HepG2 (cell line): Measurements from ENCODE around the gene CHST13. TPM values are rescaled to one million over a fixed set of nuclear protein-coding genes. Genes with fewer than 3 reads are reported as not detected.

Experiments used
- ATAC-seq: fragments of 200-7000 bp; cut with Tn5 transposase; 3 replicates; pipeline ENCODE4 v1.9.1; 2020; ENCODE audit warnings: mild to moderate bottlenecking, moderate library complexity
- BruUV-seq: library from RNA; stranded (reverse); fragments of 400-500 nt; replicated peaks from 2 replicates; lab custom pipeline; 2021; lab: Mats Ljungman, UMichigan
- CTCF ChIA-PET: fragments of 300-600 bp; formaldehyde crosslinking; extraction: SDS; loops from one replicate; lab custom pipeline; 2021; ENCODE audit warnings: low total read pairs, inconsistent platforms, low intra/inter-chr PET ratio; lab: Yijun Ruan, JAX
- POLR2A ChIA-PET: fragments of 350-600 bp; sonication (Branson Sonifier 250); formaldehyde crosslinking; loops from one replicate; lab custom pipeline; 2020; ENCODE audit warnings: antibody characterized with exemption, inconsistent platforms; lab: Yijun Ruan, JAX
- DNase-seq: peaks from one replicate; pipeline ENCODE4 v3.0.0-alpha.2; 2015; ENCODE audit warnings: low spot score
- FAIRE-seq: peaks from 3 replicates; lab custom pipeline; 2011; peaks lifted over from hg19 to GRCh38; lab: Jason Lieb, UNC
- H2AFZ ChIP-seq: one replicate; pipeline ENCODE4 v1.6.1; 2011; ENCODE audit warnings: low read length, inconsistent platforms
- H3K27ac ChIP-seq: fragments of 300-600 bp; 3 replicates; pipeline ENCODE4 v1.8.0; 2011; ENCODE audit warnings: mixed run types, mild to moderate bottlenecking, mixed read lengths, low read length, inconsistent platforms; ENCODE audit not compliant: insufficient read depth; ENCODE audit errors: extremely low read length
- H3K27me3 ChIP-seq, 2 experiments: fragments of 200-600 bp in 1 of 2; 2 replicates in 1 of 2; 3 replicates in 1 of 2; pipeline versions ENCODE4 v1.6.0 to v1.8.0; 2011; ENCODE audit warnings: low read length in 2 of 2, mild to moderate bottlenecking in 2 of 2, moderate library complexity in 2 of 2, inconsistent platforms in 1 of 2; ENCODE audit not compliant: insufficient read depth in 2 of 2, control insufficient read depth in 1 of 2
- H3K36me3 ChIP-seq, 2 experiments: fragments of 200-600 bp in 1 of 2; replicated peaks in 1 of 2; 2 replicates in 1 of 2; 3 replicates in 1 of 2; pipeline versions ENCODE4 v1.5.1 to v1.8.0; 2011; ENCODE audit warnings: low read length in 2 of 2, inconsistent platforms in 1 of 2; ENCODE audit not compliant: insufficient read depth in 2 of 2, control insufficient read depth in 1 of 2
- H3K4me1 ChIP-seq: 2 replicates; pipeline ENCODE4 v1.5.1; 2012; ENCODE audit warnings: low read length, inconsistent platforms; ENCODE audit not compliant: insufficient read depth
- H3K4me2 ChIP-seq: 2 replicates; pipeline ENCODE4 v1.6.0; 2011; ENCODE audit warnings: low read depth, low read length, inconsistent platforms
- H3K4me3 ChIP-seq, 3 experiments: fragments of 200-600 bp in 1 of 3; sonication (generic), shearing (Covaris generic) in 1 of 3; replicated peaks in 1 of 3; 2 replicates each; pipeline ENCODE4 v1.5.1; 2011 to 2016; ENCODE audit warnings: low read length in 3 of 3, inconsistent platforms in 2 of 3, low read depth in 2 of 3, mild to moderate bottlenecking in 2 of 3, control low read depth in 1 of 3, mixed read lengths in 1 of 3; ENCODE audit not compliant: insufficient read depth in 1 of 3
- H3K79me2 ChIP-seq: one replicate; pipeline ENCODE4 v1.6.1; 2011; ENCODE audit warnings: low read length, inconsistent platforms; ENCODE audit not compliant: insufficient read depth
- H3K9ac ChIP-seq: 2 replicates; pipeline ENCODE4 v1.6.0; 2011; ENCODE audit warnings: mild to moderate bottlenecking, low read depth, low read length, inconsistent platforms; ENCODE audit not compliant: insufficient read depth
- H3K9me3 ChIP-seq: 2 replicates; pipeline ENCODE4 v1.5.1; 2012; ENCODE audit warnings: mild to moderate bottlenecking, low read length
- H4K20me1 ChIP-seq: 2 replicates; pipeline ENCODE4 v1.6.0; 2011; ENCODE audit warnings: inconsistent platforms, mild to moderate bottlenecking, low read length, moderate library complexity; ENCODE audit not compliant: insufficient read depth
- ADNP ChIP-seq: sonication (generic); formaldehyde crosslinking; IDR thresholded peaks from 2 replicates; pipeline ENCODE4 v1.4.0; 2020; ENCODE audit warnings: missing genetic modification reagents
- ELF4 ChIP-seq: sonication (generic); formaldehyde crosslinking; IDR thresholded peaks from 2 replicates; pipeline ENCODE4 v1.5.0; 2020; ENCODE audit warnings: missing genetic modification reagents, mild to moderate bottlenecking, moderate library complexity, borderline replicate concordance
- GPN1 ChIP-seq: sonication (generic); formaldehyde crosslinking; IDR thresholded peaks from 2 replicates; pipeline ENCODE4 v1.5.1; 2020; ENCODE audit warnings: missing genetic modification reagents, borderline replicate concordance
- MEIS2 ChIP-seq: sonication (generic); formaldehyde crosslinking; IDR thresholded peaks from 2 replicates; pipeline ENCODE4 v1.9.0; 2021; ENCODE audit warnings: mild to moderate bottlenecking, missing genetic modification reagents
- NCOA5 ChIP-seq: sonication (generic); formaldehyde crosslinking; IDR thresholded peaks from 2 replicates; pipeline ENCODE4 v1.4.0; 2020; ENCODE audit warnings: missing genetic modification reagents
- POLR2AphosphoS5 ChIP-seq: IDR thresholded peaks from 2 replicates; pipeline ENCODE4 v1.6.1; 2012; ENCODE audit warnings: low read depth, low read length
- RARG ChIP-seq: sonication (generic); formaldehyde crosslinking; IDR thresholded peaks from 2 replicates; pipeline ENCODE4 v1.4.0; 2020; ENCODE audit warnings: low read depth, mild to moderate bottlenecking, missing genetic modification reagents
- TAF15 ChIP-seq: fragments of 200-400 bp; formaldehyde crosslinking; IDR thresholded peaks from one replicate; pipeline ENCODE4 v1.6.1; 2018; ENCODE audit warnings: mild to moderate bottlenecking, low read depth, low read length; ENCODE audit not compliant: poor library complexity, severe bottlenecking
- TCF7L2 ChIP-seq: IDR thresholded peaks from 2 replicates; pipeline ENCODE4 v1.6.1; 2011; ENCODE audit warnings: mild to moderate bottlenecking, low read depth, low read length, moderate library complexity
- ZNF253 ChIP-seq: sonication (generic); formaldehyde crosslinking; IDR thresholded peaks from 2 replicates; pipeline ENCODE4 v1.8.0; 2022; ENCODE audit warnings: mild to moderate bottlenecking, missing genetic modification reagents, borderline replicate concordance
- ZNF296 ChIP-seq: sonication (generic); formaldehyde crosslinking; conservative IDR thresholded peaks from 2 replicates; pipeline ENCODE4 v1.5.0; 2020; ENCODE audit warnings: mild to moderate bottlenecking, missing genetic modification reagents
- ZNF589 ChIP-seq: sonication (generic); formaldehyde crosslinking; conservative IDR thresholded peaks from 2 replicates; pipeline ENCODE4 v1.8.0; 2022; ENCODE audit warnings: mild to moderate bottlenecking, moderate library complexity, missing genetic modification reagents
- WGBS: methylation state at CpG from one replicate; pipeline ENCODE4 v1.1.6; 2017; ENCODE audit warnings: low lambda C conversion rate; 5-methylcytosine and 5-hydroxymethylcytosine counted together
- in situ Hi-C: cut with HindIII; loops from 2 replicates; pipeline ENCODE4 v1.10.0; 2017; ENCODE audit warnings: low pct_unique_long_range_greater_than_20kb; ENCODE audit not compliant: extremely low pct_ligation_motif_present
- intact Hi-C: fragments of 100-400 bp; cut with micrococcal nuclease; formaldehyde crosslinking; loops from one replicate; pipeline ENCODE4 v1.10.0; 2022; ENCODE audit not compliant: unreplicated experiment
- polyA plus RNA-seq, 8 experiments: library from polyadenylated mRNA; depleted of rRNA in 3 of 8; stranded (reverse) in 7 of 8; unstranded in 1 of 8; fragments of >200 nt; fragmentation: Illumina TruSeq in 4 of 8; extraction: Trizol in 4 of 8; gene quantifications; 2 replicates each; pipeline versions ENCODE4 v1.2.1 to v1.2.3, GENCODE V29; 2011 to 2016; ENCODE audit warnings: low read depth in 4 of 8, missing spikeins in 1 of 8, mixed read lengths in 1 of 8; ENCODE audit not compliant: insufficient read depth in 1 of 8
- total RNA-seq, 5 experiments: library from RNA; depleted of rRNA; stranded (reverse); fragments of >200 nt; fragmentation: Illumina TruSeq; extraction: Trizol; gene quantifications; 2 replicates each; pipeline ENCODE4 v1.2.3, GENCODE V29; 2016; ENCODE audit warnings: low read depth in 1 of 5
- TF ChIP-seq, protein P1 (sequence below): sonication (generic); formaldehyde crosslinking; IDR thresholded peaks from 2 replicates; pipeline ENCODE4 v1.5.1; 2020; ENCODE audit warnings: missing genetic modification reagents, mild to moderate bottlenecking, borderline replicate concordance
- TF ChIP-seq, protein P2 (sequence below): sonication (generic); formaldehyde crosslinking; IDR thresholded peaks from 2 replicates; pipeline ENCODE4 v1.4.0; 2020; ENCODE audit warnings: missing genetic modification reagents
- TF ChIP-seq, protein P3 (sequence below): sonication (generic); formaldehyde crosslinking; IDR thresholded peaks from 2 replicates; pipeline ENCODE4 v1.8.0; 2022; ENCODE audit warnings: mild to moderate bottlenecking, missing genetic modification reagents, moderate library complexity
- TF ChIP-seq, protein P4 (sequence below): sonication (generic); formaldehyde crosslinking; IDR thresholded peaks from 2 replicates; pipeline ENCODE4 v1.4.0; 2020; ENCODE audit warnings: missing genetic modification reagents

Gene CHST13
- total and polyA plus RNA-seq, 2 of the 13 experiments (the other 11 are each of a cell fraction or from before 2014, with no cell fraction given), result 32.0 to 43.1 TPM

DNA sequence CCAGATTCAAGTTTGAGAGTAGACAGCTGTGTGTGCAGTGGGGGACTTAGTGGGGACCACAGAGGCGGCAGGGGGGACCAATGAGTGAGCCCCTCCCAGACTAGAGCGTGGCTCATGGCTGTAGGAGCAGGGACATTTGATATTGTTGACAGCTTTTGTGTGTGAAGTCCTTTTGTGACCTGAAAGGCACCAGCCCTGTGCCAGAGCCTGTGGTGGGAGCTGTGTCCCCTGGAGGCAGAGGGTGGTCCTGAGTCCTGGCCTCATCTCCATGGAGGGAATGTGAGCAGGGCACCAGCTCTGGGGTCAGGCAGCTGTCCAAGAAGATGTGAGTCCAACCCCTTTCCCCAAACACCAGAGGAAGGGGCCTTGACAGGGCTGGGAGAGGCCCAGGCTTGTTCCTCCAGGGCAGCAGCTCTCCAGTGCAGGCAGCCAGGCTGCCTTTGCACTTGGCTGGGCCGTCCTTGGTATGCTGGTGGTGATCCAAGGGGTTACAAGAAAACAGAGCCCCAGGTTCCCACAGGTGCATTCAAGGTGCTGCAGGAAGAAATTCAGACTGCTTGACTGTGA is 44.9 kb downstream of the CHST13 start (continued):
- TF ChIP-seq, protein P1, sequence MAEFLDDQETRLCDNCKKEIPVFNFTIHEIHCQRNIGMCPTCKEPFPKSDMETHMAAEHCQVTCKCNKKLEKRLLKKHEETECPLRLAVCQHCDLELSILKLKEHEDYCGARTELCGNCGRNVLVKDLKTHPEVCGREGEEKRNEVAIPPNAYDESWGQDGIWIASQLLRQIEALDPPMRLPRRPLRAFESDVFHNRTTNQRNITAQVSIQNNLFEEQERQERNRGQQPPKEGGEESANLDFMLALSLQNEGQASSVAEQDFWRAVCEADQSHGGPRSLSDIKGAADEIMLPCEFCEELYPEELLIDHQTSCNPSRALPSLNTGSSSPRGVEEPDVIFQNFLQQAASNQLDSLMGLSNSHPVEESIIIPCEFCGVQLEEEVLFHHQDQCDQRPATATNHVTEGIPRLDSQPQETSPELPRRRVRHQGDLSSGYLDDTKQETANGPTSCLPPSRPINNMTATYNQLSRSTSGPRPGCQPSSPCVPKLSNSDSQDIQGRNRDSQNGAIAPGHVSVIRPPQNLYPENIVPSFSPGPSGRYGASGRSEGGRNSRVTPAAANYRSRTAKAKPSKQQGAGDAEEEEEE (CRISPR knock-in tag), result no peak
- TF ChIP-seq POLR2AphosphoS5 (no peak), ZNF589 (CRISPR knock-in tag) (no peak), RARG (no peak)

DNA sequence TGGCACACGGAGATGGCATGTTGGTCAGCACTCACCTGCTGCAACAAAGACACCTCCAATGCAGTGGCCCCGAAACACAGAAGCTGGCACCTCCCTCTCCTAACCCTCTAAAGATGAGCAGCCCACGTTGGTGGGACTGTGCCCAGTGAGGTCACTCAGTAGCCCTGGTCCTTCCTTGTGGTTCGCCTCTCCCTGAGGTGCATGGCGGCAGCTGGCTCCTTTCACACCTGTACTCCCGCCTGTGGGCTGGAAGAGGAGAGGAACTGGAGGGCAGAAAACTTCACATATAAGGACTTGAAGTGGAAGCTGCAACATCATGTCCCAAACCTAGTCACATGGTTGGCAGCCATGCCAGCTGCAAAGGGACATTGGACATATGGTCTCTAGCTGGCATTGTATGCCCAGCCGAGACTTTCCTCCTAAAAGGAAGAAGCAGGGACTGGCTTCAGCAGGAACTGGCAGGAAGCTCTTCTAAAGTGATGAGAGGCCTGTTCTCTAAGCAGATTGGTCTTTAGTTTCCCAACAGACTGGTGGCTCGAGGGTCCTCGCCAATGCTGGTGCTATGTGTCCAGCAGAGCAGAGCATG is 45.5 kb downstream of the CHST13 start:
- WGBS, result 52% methylated on average over 6 of the region's 9 CpGs
- H2AFZ ChIP-seq, result no peak overlapping the region
- intact Hi-C loops (no loop called here), in situ Hi-C loops (no loop called here)
- POLR2A ChIA-PET, result no interaction called here
- H3K79me2 ChIP-seq, result no peaks in the 10 kb centered on the region
- no peak overlapping the region for H3K4me3 ChIP-seq
- H3K9ac ChIP-seq, result no peak overlapping the region
- peaks cover 20% of the 10 kb centered on the region for H3K4me1 ChIP-seq
- H3K9me3 ChIP-seq, result no peaks in the 10 kb centered on the region
- no peak for DNase-seq
- no peak overlapping the region for H3K4me2 ChIP-seq
- no TSS peak for BruUV-seq
- H4K20me1 ChIP-seq, result no peaks in the 10 kb centered on the region
- H3K27me3 ChIP-seq, result peaks cover 3% of the 10 kb centered on the region in 2 experiments; a peak in 2 of 5 replicates
- no peak for FAIRE-seq
- no peak overlapping the region for H3K27ac ChIP-seq
- ATAC-seq, result no peak
- no peaks in the 10 kb centered on the region for H3K36me3 ChIP-seq
- CTCF ChIA-PET, result no interaction called here
- TF ChIP-seq, protein P2, sequence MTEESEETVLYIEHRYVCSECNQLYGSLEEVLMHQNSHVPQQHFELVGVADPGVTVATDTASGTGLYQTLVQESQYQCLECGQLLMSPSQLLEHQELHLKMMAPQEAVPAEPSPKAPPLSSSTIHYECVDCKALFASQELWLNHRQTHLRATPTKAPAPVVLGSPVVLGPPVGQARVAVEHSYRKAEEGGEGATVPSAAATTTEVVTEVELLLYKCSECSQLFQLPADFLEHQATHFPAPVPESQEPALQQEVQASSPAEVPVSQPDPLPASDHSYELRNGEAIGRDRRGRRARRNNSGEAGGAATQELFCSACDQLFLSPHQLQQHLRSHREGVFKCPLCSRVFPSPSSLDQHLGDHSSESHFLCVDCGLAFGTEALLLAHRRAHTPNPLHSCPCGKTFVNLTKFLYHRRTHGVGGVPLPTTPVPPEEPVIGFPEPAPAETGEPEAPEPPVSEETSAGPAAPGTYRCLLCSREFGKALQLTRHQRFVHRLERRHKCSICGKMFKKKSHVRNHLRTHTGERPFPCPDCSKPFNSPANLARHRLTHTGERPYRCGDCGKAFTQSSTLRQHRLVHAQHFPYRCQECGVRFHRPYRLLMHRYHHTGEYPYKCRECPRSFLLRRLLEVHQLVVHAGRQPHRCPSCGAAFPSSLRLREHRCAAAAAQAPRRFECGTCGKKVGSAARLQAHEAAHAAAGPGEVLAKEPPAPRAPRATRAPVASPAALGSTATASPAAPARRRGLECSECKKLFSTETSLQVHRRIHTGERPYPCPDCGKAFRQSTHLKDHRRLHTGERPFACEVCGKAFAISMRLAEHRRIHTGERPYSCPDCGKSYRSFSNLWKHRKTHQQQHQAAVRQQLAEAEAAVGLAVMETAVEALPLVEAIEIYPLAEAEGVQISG, result no peak
- TF ChIP-seq ZNF253 (CRISPR knock-in tag), result no peak
- TF ChIP-seq TAF15, result no peak
- TF ChIP-seq, protein P3, sequence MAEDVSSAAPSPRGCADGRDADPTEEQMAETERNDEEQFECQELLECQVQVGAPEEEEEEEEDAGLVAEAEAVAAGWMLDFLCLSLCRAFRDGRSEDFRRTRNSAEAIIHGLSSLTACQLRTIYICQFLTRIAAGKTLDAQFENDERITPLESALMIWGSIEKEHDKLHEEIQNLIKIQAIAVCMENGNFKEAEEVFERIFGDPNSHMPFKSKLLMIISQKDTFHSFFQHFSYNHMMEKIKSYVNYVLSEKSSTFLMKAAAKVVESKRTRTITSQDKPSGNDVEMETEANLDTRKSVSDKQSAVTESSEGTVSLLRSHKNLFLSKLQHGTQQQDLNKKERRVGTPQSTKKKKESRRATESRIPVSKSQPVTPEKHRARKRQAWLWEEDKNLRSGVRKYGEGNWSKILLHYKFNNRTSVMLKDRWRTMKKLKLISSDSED (CRISPR knock-in tag), result no peak
- TF ChIP-seq ELF4 (CRISPR knock-in tag), result no peak
- TF ChIP-seq MEIS2, result no peak
- no peak for TF ChIP-seq GPN1 (CRISPR knock-in tag)
- TF ChIP-seq NCOA5, result no peak
- TF ChIP-seq ADNP (CRISPR knock-in tag), result no peak
- no peak for TF ChIP-seq TCF7L2
- TF ChIP-seq, protein P4, sequence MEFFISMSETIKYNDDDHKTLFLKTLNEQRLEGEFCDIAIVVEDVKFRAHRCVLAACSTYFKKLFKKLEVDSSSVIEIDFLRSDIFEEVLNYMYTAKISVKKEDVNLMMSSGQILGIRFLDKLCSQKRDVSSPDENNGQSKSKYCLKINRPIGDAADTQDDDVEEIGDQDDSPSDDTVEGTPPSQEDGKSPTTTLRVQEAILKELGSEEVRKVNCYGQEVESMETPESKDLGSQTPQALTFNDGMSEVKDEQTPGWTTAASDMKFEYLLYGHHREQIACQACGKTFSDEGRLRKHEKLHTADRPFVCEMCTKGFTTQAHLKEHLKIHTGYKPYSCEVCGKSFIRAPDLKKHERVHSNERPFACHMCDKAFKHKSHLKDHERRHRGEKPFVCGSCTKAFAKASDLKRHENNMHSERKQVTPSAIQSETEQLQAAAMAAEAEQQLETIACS (CRISPR knock-in tag), result no peak
- TF ChIP-seq ZNF296 (CRISPR knock-in tag), result no peak
